Fibroblast of skin of scalp (primary cell): ENCODE data around the gene NAXD.
"Not testable (repeated sequence)": the region's sequence is repeated elsewhere in the genome, so short reads cannot be mapped to it uniquely, and the experiment has no call there.

Experiments used
- DNase-seq: peaks from one replicate; pipeline ENCODE4 v3.0.0-alpha.2; 2013

Gene NAXD

DNA sequence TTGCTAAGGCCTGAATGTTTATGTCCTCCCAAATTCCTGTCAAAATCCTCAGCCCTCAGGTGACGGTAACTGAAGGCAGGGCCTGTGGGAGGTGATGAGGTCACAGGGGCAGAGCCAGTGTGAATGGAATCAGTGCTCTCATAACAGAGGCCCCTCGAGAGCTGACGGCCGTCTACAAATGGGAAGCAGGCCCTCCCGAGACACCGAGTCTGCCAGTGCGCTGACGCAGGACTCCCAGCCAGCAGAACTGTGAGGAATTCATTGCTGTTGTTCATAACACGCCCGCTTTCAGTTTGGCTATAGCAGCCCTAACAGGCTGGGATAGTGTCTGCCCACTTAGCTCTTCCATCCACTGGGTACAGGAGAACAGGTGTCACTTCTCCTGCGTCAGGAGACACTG, 49.3 kb downstream of the NAXD start:
- no peak for DNase-seq

DNA sequence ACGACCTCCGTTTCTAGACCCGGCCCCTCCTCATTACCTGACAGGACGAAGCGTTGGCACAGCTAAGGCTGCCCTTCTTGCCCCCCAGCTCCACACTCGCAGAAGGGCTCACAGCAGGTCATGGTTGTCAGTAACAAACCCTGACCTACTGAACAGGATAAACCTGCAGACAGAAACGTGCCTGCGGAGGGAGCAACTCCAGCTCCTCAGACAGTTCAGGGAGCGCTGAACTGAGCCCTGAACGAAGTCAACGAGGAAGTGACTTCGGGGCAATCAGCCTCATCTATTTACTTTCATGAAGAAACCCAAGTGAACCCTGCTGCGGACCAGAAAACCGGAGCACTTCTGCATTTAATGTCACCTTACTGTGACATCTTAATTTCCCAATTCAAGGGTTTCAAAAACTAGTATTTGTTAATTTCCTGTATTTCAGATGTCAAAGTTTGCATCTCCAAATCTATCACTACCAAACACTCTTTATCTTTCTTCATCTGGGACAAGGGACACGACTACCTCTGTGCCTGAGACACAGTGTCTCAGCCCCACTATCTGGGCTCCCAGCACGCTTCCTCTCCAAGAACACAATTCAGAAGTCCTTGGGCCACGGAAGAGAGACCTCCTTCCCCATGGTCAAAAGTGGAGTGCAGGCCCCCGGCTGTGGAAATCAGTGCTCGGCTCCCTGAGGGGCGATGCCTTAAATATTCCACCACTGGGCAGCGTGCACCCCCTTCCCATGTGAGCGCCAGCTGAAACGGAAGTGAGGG, 50.3 kb downstream of the NAXD start:
- DNase-seq: no peak

DNA sequence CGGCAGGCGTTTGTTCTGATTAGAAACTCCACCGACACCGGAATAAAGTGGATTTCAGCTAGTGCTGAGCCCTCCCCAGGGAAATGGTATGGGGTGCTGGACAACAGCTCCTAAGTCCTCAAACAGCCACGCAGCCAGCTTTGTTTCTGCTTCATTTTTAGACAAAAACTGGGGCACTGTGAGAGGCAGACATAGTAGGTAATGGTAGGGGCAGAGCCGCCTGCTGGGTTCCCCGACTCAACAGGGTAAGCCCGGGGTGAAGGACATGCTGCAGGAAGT, 50.8 kb downstream of the NAXD start:
- no peak for DNase-seq

DNA sequence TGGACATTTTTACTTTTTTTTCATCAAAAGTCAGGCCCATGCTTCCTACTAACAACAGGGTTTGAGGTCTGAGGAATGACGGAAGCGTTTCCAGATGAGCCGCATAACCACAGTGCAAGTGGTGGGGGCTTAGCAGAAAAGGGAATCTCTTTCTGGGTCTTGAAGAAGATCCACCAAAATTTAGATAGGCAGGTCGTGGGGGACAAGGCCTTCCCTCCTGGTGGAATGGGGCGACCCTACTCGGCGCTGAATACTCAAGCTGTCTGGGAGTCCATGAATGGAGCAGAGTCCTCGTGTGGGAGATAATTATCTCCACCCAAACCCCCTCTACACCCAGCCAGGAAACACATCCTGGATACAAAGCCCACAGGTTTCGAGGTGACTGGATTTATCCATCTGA, 53.7 kb downstream of the NAXD start:
- no peak for DNase-seq

DNA sequence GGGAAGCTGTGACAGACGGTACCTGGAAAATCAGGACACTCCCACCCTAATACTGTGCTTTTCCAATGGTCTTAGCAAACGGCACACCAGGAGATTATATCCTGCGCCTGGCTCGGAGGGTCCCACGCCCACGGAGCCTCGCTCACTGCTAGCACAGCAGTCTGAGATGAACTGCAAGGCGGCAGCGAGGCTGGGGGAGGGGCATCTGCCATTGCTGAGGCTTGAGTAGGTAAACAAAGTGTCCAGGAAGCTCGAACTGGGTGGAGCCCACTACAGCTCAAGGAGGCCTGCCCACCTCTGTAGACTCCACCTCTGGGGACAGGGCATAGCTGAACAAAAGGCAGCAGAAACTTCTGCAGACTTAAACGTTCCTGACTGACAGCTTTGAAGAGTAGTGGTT, 54.5 kb downstream of the NAXD start:
- DNase-seq: not testable (repeated sequence)

DNA sequence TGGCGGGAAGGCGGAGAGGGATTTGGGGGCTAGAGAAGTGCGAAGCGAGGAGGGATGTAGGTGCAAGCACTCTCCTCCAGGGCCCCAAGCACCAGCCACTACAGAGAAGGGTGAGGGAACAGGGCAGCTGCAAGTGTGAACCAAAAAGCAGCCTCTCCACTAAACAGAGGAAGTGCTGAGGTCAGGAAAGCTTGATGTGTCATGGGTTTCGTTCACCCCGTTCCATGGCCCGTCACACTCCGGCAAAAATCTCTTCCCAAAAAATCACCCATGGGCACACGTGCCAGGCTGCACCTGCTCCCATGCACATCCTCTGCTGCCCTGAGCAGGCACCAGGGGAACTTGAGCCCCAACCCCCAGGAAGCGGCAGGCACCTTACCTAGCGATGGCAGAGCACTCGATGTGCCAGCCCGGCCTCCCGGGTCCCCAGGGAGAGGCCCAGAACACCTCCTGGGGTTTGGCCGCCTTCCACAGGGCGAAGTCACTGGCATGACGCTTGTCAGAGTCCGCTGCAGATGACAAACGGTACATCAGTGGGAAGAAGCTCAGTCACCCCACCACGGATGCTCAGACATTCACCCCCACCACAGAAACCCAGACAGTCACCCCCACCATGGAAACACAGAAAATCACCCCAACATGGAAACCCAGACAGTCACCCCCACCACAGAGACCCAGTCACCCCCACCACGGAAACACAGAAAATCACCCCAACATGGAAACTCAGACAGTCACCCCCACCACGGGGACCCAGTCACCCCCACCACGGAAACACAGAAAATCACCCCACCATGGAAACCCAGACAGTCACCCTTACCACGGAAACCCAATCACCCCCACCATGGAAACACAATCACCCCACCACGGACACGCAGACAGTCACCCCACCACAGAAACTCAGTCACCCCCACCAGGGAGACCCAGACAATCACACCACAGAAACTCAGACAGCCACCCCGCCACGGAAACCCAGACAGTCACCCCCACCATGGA, 61.5 kb downstream of the NAXD start:
- no peak for DNase-seq

DNA sequence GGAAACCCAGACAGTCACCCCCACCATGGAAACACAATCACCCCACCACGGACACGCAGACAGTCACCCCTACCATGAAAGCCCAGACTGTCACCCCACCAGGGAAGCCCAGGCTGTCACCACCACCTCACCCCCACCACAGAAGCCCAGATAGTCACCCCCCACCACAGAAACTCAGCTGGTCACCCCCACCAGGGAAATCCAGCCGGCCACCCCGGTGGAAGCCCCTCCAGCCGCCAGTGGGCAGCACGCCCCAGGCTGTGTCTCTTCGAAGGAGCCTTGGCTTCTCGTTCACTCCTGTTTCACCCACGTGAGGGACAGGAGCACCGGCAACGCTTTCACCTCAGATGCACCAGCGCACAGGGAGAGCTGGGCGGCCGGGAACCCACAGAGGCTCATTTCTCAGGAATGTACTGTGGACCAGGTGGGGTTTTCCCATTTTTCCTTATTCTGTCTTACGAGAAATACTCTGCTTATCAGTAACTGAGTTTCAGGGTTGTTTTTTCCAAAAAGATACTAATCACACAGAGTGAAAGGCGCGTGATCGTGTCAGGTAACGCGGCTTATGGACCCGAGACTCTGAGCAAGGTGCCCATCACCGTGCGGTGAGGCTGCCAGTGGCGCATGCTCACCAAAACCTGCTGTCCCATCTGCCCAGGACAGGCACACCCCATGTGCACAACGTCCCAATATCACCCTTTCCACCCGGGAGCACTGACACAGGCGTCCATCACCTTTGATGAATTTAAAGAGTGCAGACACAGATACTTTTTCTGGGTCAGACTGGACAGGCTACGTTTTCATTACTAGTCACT, 62.6 kb downstream of the NAXD start:
- peak; percentile 2 for DNase-seq

DNA sequence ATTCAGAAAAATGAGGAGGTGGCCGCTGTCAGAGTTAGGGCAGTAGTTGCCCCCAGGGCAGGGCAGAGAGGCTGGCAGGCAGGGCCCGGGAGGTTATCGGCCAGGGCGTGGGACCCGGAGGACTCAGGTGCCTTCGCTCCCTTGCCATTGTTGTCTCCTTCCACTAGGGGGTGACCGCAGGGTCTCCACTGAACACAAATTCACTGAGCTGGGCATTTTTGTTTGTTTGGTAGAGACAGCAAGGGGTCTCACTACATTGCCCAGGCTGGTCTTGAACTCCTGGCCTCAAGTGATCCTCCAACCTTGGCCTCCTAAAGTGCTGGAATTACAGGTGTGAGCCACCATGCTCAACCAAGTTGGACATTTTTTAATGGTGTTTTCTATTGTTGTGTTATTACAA, 65.5 kb downstream of the NAXD start:
- DNase-seq: no peak

DNA sequence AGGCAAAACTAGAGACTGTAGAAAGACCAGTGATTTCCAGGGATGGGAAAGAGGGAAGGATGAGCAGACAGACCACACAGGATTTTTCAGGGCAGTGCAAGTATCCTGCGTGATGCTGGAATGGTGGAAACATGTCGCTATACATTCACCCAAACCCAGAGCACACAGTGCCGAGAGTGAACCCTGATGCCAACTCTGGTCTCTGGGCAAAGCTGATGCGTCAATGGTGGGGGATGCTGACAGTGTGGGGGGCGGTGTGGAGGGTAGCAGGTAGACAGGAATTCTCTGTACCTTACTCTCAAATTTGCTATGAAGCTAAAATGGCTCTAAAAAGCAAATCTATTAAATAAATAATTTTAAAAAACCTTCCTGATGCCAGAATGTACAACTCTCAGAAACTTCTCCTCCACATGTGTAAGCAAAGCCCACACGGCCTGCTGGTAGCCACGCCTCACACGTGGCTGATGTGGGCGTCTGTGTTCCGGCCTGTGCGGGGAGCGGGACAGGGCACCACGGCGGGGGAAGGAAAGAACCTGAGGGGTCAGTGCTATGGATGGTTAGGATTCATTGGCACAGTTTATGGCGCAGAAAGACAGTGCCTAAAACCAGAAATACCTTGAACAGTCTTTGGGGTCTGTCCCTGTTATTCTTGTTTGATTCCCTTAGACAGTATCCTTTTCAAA, 66.7 kb downstream of the NAXD start:
- no peak for DNase-seq

DNA sequence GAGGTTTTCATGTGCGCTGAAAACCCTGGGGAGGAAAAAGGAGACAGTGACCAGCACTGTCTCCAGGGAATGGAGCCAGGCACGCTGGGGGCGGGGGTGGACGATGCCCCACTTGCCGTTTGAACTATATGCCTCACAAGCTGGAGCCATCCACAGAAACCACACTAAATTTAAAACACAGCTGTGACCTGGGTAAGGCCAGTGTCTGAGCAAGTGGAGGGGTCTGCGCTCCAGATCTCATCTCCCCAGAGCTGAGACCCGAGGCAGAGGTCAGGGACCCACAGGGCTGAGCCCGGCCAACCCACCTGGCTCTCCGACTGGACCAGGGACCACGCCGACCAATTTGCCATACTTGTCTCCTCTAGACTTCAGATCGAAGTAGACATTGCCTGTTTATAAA, 67.4 kb downstream of the NAXD start:
- no peak for DNase-seq

DNA sequence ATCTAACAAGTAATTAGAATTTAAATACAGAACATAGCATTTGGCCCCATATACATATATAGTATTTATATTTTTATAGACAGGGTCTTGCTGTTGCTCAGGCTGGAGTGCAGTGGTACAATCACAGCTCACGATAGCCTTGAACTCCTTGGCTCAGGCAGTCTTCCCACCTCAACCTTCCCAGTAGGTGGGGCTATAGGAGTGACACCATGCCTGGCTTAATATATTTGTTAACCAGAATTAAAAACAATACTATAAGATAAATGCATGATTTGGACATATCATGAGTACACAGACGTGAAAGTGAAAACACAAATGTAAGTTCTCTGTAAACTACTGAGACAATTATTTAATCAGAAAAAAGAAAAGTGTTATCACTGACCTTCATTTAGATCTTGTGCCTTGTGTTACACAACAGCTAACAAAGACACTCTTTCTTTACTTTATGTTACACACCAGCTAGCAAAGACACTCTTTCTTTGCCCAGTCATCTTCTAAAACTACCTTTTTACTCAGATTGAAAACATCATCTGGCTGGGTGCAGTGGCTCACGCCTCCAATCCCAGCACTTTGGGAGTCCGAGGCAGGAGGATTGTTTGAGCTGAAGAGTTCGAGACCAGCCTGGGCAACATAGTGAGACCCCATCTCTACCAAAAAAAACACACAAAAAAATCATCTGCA, 68.0 kb downstream of the NAXD start:
- DNase-seq: no peak

DNA sequence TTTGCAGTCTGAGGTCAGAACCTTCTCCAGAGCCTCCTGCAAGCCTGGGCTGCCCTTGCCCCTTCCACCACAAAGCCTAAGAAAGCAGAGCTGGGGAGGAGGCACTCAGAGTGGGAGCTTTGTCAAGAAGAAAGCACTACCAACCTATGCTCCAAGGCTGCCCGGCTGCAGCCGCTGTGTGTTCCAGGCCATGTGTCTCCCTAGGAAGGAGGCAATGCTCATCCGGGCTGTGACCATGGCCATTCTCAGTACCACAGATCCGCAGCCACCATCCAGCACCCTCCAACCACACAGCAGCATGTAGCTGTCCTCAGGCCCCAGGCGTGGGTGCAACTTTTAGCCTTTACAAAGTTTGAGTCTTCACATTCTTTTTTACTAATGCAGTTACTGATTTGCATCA, 68.6 kb downstream of the NAXD start:
- no peak for DNase-seq

DNA sequence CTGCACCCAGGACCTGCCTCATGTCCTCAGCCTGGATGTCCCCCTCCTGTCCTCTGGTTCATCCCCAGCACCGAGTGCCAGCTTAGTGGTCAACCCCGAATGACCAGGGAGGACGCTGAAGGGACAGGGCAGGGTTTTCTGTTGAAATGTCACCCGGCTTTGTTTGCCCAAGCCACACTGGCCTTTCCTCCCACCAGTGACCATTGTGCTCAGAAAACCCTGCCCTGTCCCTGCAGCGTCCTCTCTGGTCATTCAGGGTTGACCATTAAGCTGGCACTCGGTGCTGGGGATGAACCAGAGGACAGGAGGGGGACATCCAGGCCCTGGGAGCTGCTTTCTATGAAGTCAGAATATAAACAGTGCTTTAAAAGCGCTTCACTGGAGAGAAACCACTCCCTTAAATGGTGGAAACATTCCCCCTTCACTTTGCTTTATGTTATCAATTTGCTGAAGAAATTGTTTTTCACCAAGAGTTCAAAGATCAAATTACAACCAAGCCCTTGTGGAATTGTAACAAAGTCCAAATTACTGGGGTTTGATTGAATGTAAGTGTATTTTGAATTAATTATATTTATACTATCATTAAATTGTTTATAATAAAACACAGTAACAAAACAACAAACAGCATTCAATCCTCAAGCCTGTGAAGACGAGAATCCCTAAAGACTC, 69.2 kb downstream of the NAXD start:
- DNase-seq: no peak

DNA sequence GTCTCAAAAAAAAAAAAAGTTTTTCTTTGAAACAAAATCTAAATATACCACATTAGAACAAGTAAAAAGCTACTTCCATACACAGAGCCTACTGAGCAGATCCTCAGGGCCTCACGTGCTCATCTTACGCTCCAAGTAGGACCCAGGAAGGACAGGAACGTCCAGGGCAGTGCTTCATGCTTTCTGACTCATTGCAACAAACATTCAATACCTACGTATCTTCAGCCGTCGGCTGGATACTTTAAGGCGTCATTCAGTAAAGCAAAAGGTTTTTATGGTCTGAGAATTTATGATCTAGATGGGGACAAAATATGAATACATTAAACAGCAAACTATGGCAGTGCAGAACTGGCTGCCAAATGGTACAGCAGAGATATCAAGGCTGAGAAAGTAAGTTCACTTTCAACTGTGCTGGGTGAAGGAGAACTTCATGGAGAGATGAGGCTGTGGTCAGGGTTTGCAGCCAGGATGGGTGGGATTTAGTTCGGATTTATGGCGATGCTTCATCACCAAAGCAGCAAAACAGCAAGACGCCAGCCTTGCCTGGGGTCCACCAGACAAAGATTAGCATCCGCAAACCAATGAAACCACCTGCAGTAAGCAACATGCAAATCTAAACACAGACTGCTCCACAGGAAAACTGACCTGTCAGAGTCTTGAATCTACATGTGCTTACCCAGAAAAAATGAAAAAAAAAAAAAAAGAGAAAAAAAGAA, 70.1 kb downstream of the NAXD start:
- no peak for DNase-seq

DNA sequence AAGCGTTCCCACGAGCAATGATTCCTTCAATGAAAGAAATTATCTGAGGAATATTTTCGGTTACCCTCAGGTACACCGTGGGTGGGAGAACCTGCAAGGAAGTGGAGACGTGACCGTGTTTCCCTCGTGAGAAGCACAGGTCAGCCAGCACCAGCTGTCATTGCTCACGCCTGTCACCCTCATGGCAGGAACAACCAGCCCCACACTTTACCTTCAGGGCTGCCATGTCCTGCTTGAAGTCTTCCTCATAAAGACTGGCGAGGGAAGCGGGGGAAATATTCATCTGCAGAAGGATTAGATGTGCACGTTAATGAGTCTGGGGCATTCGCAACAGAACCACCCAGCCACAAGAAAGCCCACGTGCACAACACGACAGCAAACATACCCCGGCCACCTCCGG, 72.4 kb downstream of the NAXD start:
- DNase-seq: no peak

DNA sequence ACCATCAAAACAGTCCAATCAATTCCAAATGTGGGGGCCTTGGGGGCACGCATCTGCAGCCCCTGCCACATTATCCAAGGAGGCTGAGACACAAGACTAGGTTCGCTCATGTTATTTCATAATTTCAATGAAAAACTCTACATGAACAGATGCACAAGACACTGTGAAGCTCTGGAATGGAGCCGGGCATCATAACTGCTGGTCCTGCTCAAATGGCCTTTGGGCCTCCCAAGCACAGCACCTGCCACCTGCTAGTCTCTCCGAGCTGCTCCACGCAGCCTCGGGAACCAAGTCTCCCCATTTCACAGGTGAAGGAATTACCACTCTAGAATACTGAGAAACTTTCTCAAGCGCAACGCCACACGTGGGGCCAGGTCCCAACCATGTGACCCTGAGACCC, 73.7 kb downstream of the NAXD start:
- DNase-seq: no peak
